HEK293T (cell line): ENCODE data around the gene FUBP1.

Experiments
- CTCF ChIA-PET: fragments of 350-600 bp; formaldehyde crosslinking; extraction: SDS; loops from one replicate; lab custom pipeline; 2021; ENCODE audit warnings: antibody characterized with exemption, inconsistent platforms; lab: Yijun Ruan, JAX
- POLR2A ChIA-PET: fragments of 350-600 bp; formaldehyde crosslinking; extraction: SDS; loops from one replicate; lab custom pipeline; 2020; ENCODE audit warnings: antibody characterized with exemption, inconsistent platforms; lab: Yijun Ruan, JAX
- DNase-seq: peaks from one replicate; pipeline ENCODE4 v3.0.0; 2012; ENCODE audit warnings: mixed read lengths; ENCODE audit errors: extremely low spot score
- ARNT ChIP-seq: fragments of 450-650 bp; IDR thresholded peaks from 2 replicates; pipeline ENCODE4 v1.6.1; 2017; ENCODE audit warnings: mild to moderate bottlenecking
- BHLHE40 ChIP-seq: fragments of 450-650 bp; IDR thresholded peaks from 2 replicates; pipeline ENCODE4 v1.6.1; 2016; ENCODE audit warnings: mild to moderate bottlenecking, moderate library complexity, borderline replicate concordance
- CTBP1 ChIP-seq: fragments of 450-650 bp; IDR thresholded peaks from 2 replicates; pipeline ENCODE4 v1.6.1; 2016; ENCODE audit warnings: borderline replicate concordance
- ELF4 ChIP-seq: fragments of 450-650 bp; IDR thresholded peaks from 2 replicates; pipeline ENCODE4 v1.6.1; 2017; ENCODE audit warnings: antibody characterized with exemption
- FOXA1 ChIP-seq: fragments of 450-650 bp; IDR thresholded peaks from 2 replicates; pipeline ENCODE4 v1.6.1; 2016; ENCODE audit warnings: mild to moderate bottlenecking
- FOXK2 ChIP-seq: fragments of 450-650 bp; IDR thresholded peaks from 2 replicates; pipeline ENCODE4 v1.6.1; 2016; ENCODE audit warnings: mild to moderate bottlenecking
- FOXM1 ChIP-seq: fragments of 450-650 bp; IDR thresholded peaks from 2 replicates; pipeline ENCODE4 v1.6.1; 2017; ENCODE audit warnings: mild to moderate bottlenecking, borderline replicate concordance
- HDGF ChIP-seq: fragments of 450-650 bp; IDR thresholded peaks from 2 replicates; pipeline ENCODE4 v1.6.1; 2017; ENCODE audit warnings: antibody characterized with exemption, borderline replicate concordance
- L3MBTL2 ChIP-seq: fragments of 450-650 bp; conservative IDR thresholded peaks from 2 replicates; pipeline ENCODE4 v1.6.1; 2016; ENCODE audit warnings: mild to moderate bottlenecking
- LEF1 ChIP-seq: fragments of 450-650 bp; IDR thresholded peaks from 2 replicates; pipeline ENCODE4 v1.6.1; 2017; ENCODE audit warnings: mild to moderate bottlenecking, borderline replicate concordance
- NFRKB ChIP-seq: fragments of 450-650 bp; IDR thresholded peaks from 2 replicates; pipeline ENCODE4 v1.6.1; 2016; ENCODE audit warnings: mild to moderate bottlenecking, moderate library complexity
- PKNOX1 ChIP-seq: fragments of 450-650 bp; IDR thresholded peaks from 2 replicates; pipeline ENCODE4 v1.6.1; 2016
- SP1 ChIP-seq: fragments of 450-650 bp; IDR thresholded peaks from 2 replicates; pipeline ENCODE4 v1.6.1; 2017
- SUZ12 ChIP-seq: fragments of 450-650 bp; IDR thresholded peaks from 2 replicates; pipeline ENCODE4 v1.6.1; 2016; ENCODE audit warnings: mild to moderate bottlenecking
- TARDBP ChIP-seq: fragments of 450-650 bp; IDR thresholded peaks from 2 replicates; pipeline ENCODE4 v1.6.1; 2016
- ZNF384 ChIP-seq: fragments of 450-650 bp; IDR thresholded peaks from 2 replicates; pipeline ENCODE4 v1.6.1; 2016

The FUBP1 gene

DNA sequence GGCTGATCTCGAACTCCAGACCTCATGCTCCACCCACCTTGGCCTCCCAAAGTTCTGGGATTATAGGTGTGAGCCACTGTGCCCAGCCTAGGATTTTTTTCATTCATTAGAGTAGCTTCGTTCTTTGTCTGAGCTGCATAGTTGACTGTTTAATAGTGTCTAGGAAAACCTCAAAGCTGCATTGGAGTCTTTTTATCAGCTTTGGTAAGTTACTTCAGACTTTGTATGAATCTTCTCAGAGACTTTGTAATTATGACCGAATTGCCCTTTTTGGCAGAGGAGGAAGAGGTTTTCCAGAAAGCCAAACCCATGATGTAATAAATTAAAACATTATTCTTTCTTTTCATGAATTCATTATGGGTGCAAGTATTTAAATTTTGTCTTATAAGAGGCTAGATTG is 31.0 kb upstream of the FUBP1 start:
- ChIA-PET POLR2A (no interaction called here), CTCF (no interaction called here)
- DNase-seq = no peak
- TF ChIP-seq FOXA1 = no peak
- TF ChIP-seq FOXM1 = no peak
- no peak for TF ChIP-seq TARDBP
- TF ChIP-seq NFRKB = no peak
- TF ChIP-seq ZNF384 = no peak
- no peak for TF ChIP-seq CTBP1
- no peak for TF ChIP-seq ARNT
- TF ChIP-seq HDGF = no peak
- TF ChIP-seq L3MBTL2 = no peak
- TF ChIP-seq FOXK2 = no peak
- TF ChIP-seq SP1 = no peak

- TF ChIP-seq L3MBTL2 (no peak), FOXA1 (no peak), FOXK2 (no peak), ZNF384 (no peak), SP1 (no peak), HDGF (no peak), BHLHE40 (no peak), PKNOX1 (no peak), FOXM1 (no peak), ARNT (no peak), CTBP1 (no peak), SUZ12 (no peak), TARDBP (no peak), LEF1 (no peak), NFRKB (no peak), ELF4 (no peak)
- no peak for DNase-seq
- CTCF ChIA-PET = no interaction called here
- POLR2A ChIA-PET = no interaction called here
Observed at GRCh38 chr1:78009276-78009675, 30.4 kb upstream of the FUBP1 start.

DNA sequence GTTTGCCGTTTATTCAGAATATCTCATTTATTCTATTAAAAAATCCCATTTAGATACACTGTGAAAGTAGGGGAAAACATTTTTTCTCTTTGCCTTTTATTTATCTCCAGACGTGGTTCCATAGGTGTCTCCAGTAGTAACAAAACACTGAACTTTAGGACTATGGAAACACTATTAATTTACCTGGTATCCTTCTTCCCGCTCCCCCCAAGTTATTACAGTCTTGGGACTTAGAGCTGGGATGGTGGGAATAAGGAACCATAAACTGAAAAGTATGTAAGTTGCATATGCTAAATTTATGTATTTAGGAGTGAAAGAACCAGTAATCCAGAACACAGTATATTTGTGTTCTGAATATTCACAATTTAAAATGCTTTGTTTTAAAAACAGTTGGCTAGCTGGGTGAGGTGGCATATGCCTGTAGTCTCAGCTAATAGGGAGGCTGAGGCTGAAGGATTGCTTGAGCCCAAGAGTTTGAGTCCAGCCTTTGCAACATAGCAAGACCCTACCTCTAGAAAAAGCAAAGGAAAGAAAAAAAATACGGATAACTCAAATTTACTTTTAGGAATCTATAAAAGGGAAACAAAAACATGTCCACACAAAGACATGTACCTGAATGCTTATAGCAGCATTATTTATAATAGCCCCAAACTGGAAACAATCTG is 28.9 kb upstream of the FUBP1 start:
- POLR2A ChIA-PET = no interaction called here
- DNase-seq = no peak
- TF ChIP-seq FOXA1 (no peak), TARDBP (no peak), NFRKB (no peak), CTBP1 (no peak), HDGF (no peak), SP1 (no peak), FOXK2 (no peak), L3MBTL2 (no peak), BHLHE40 (no peak), ARNT (no peak), LEF1 (no peak), ELF4 (no peak), SUZ12 (no peak), PKNOX1 (no peak), ZNF384 (no peak), FOXM1 (no peak)
- CTCF ChIA-PET = interaction anchor here (0.8 kb wide), 1 partner anchor 107 kb away, joined by 3 read pairs; no protein-coding TSS in a partner anchor

DNA sequence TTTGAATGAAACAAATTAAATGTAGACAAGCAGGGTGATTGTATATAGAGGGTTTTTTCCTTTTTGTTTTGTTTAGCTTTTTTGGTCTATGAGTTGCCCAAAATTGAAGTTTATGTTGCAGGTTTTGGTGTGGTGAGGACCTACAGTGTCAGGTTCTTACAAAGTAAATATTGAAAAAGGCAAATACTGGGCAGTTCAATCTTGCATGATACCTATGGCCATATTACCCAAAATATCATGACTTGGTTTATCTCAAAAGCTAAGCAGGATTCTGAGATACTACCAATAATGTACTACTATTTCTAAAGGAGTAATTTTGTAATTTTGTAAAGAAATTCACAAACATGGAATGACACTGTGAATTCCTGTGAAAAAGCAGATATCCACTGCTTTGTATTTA is 27.6 kb upstream of the FUBP1 start:
- DNase-seq = no peak
- POLR2A ChIA-PET = no interaction called here
- CTCF ChIA-PET = no interaction called here
- TF ChIP-seq FOXK2 (no peak), ZNF384 (no peak), LEF1 (no peak), SP1 (no peak), ARNT (no peak), SUZ12 (no peak), FOXM1 (no peak), L3MBTL2 (no peak), FOXA1 (no peak), CTBP1 (no peak), ELF4 (no peak), NFRKB (no peak), BHLHE40 (no peak), HDGF (no peak), TARDBP (no peak), PKNOX1 (no peak)

DNA sequence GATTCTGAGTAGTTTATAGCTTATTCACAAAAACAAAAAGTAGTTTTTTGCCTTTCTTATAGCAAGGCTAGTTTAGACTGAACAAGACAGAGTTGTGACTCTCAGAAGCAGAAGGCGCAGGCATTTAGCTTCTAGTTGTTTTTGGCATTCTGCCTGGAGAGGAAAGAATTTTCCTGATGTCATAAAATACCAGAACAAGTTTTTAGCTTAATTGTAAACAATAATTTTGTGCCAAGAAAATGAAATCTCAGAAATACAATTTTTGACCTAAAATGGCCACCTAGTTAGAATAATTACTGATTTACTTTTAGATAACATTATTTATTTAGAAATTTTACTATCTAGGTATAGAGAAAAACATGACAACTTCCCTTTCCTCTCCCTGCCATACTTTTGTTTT is 26.9 kb upstream of the FUBP1 start:
- peak; percentile 30 for DNase-seq
- POLR2A ChIA-PET = interaction anchor here (1.5 to 3.1 kb wide), 5 partner anchors 9 to 226 kb away, joined by 3 to 83 read pairs (median 5); partner anchors contain the start of genes FUBP1 and MIGA1
- TF ChIP-seq BHLHE40 (no peak), PKNOX1 (no peak), FOXK2 (peak; percentile 21; the same call in 1 of the 2 replicates)
- CTCF ChIA-PET = no interaction called here
